GM21526 (cell line): ENCODE data around the gene AKT2.

ENCODE experiments used
- ATAC-seq: cut with Tn5 transposase; IDR thresholded peaks from one replicate; pipeline ENCODE4 v1.9.1; 2021; ENCODE audit warnings: moderate library complexity; ENCODE audit not compliant: unreplicated experiment, low FRiP score

The AKT2 gene

GRCh38 chr19:40274585-40275544, 10.3 kb downstream of the AKT2 start:
- ATAC-seq = no peak

- no peak for ATAC-seq
These were observed 11.4 kb downstream of the AKT2 start for GRCh38 chr19:40273469-40274360.

GRCh38 chr19:40272261-40272660, 12.9 kb downstream of the AKT2 start:
- no peak for ATAC-seq

GRCh38 chr19:40271706-40272105, 13.4 kb downstream of the AKT2 start:
- ATAC-seq = no peak

GRCh38 chr19:40270362-40271089, 14.6 kb downstream of the AKT2 start:
- ATAC-seq = no peak

- no peak for ATAC-seq
These were observed 15.8 kb downstream of the AKT2 start for GRCh38 chr19:40269216-40269940.

- ATAC-seq = no peak
These were observed 17.5 kb downstream of the AKT2 start for GRCh38 chr19:40267601-40267997.

- ATAC-seq = no peak
These were observed 18.1 kb downstream of the AKT2 start for GRCh38 chr19:40266912-40267600.

GRCh38 chr19:40266119-40266518, 19.0 kb downstream of the AKT2 start:
- ATAC-seq = no peak

GRCh38 chr19:40265763-40266099, 19.4 kb downstream of the AKT2 start:
- ATAC-seq = no peak

GRCh38 chr19:40265055-40265762, 19.9 kb downstream of the AKT2 start:
- no peak for ATAC-seq

GRCh38 chr19:40264314-40265054, 20.7 kb downstream of the AKT2 start:
- ATAC-seq = no peak

GRCh38 chr19:40263440-40264313, 21.5 kb downstream of the AKT2 start:
- ATAC-seq = no peak

GRCh38 chr19:40262422-40262821, 22.7 kb downstream of the AKT2 start:
- no peak for ATAC-seq

- no peak for ATAC-seq
These were observed 23.5 kb downstream of the AKT2 start for GRCh38 chr19:40261631-40262030.

- ATAC-seq = no peak
These were observed 28.0 kb downstream of the AKT2 start for GRCh38 chr19:40257096-40257517.

- no peak for ATAC-seq
These were observed 28.6 kb downstream of the AKT2 start for GRCh38 chr19:40256512-40256911.
